HG02852 (cell line): ENCODE data around the gene FAM131B.
"Not testable (repeated sequence)": the region's sequence is repeated elsewhere in the genome, so short reads cannot be mapped to it uniquely, and the experiment has no call there.

Experiments used
- ATAC-seq: cut with Tn5 transposase; IDR thresholded peaks from one replicate; pipeline ENCODE4 v1.9.1; 2021; ENCODE audit warnings: mild to moderate bottlenecking, moderate library complexity; ENCODE audit not compliant: unreplicated experiment

Gene FAM131B

DNA sequence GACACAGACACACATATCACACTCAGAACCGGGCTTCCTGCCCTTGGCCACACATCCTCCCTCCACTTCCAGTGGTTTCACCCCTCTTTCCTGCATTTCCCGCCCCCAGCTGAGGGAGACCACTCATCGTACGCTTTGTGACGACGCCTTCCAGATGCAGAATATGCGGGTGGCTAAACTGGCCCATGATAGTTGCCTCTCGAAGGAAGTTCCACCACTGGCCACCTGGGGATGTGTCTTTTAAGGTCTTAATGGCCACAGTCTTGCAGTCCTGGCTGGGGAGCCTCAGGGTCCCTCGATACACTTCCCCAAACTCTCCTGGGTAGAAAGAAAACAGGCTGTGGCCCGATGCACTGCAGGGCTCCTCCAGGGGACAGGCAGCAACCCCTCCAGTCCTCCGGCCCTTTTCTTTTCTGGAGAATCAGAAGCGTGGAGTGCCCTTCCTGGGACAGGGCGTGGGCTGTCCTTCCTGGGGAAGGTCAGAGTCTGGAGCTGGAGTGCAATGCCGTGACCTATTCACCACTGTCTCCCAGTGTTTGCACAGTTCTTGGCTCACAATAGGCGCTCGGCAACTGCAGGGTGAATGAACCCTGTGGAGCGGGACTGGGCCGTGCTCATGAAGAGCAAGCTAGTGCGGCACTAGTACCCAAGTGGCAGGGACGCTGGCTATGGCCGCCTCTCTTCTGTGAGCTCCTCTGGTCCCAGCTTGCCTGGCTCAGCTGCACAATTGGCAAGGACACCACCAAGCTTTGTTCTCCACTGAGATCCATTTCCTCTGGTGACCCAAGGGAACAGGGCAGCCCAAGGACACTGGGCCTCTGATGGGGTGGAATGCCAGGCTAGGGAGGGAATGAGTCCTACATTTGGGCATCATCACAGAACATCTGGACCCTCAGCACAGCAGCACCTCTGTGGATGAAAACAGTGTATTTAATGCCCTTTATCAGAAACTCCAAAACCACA lies 33.0 kb upstream of the FAM131B start:
- ATAC-seq = no peak

DNA sequence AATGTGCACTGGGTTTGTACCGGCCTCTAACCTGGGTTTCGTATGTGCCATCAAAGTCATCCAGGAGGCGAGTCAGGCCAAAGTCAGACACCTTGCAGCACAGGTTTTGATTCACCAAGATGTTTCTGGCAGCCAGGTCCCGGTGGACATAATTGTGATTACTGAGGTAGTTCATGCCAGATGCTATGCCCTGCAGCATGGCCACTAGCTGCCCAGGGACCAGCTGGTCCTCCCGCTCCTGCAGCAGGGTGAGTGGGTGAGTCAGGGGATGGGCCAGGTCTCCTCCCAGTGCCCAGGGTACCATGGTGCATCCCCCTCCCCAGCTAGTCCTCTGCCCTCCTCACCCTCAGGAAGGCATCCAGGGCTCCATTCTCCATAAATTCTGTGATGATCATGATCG lies 32.3 kb upstream of the FAM131B start:
- ATAC-seq = no peak

DNA sequence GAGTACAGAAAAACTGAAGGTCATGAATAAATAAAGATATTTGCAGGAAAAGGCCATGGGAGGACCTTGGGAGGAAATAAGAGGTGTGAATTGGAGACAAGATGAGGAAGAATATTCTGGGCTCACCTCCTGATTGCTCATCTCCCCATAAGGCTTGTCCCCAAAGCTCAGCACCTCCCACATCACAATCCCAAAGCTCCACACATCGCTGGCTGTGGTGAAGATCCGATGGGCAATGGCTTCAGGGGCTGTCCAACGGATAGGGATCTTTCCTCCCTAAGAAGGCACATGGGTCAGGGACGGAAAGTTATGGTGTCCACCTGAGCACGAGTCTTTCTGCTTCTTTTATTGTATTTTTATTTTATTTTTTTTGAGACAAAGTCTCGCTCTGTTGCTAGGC lies 31.6 kb upstream of the FAM131B start:
- no peak for ATAC-seq

DNA sequence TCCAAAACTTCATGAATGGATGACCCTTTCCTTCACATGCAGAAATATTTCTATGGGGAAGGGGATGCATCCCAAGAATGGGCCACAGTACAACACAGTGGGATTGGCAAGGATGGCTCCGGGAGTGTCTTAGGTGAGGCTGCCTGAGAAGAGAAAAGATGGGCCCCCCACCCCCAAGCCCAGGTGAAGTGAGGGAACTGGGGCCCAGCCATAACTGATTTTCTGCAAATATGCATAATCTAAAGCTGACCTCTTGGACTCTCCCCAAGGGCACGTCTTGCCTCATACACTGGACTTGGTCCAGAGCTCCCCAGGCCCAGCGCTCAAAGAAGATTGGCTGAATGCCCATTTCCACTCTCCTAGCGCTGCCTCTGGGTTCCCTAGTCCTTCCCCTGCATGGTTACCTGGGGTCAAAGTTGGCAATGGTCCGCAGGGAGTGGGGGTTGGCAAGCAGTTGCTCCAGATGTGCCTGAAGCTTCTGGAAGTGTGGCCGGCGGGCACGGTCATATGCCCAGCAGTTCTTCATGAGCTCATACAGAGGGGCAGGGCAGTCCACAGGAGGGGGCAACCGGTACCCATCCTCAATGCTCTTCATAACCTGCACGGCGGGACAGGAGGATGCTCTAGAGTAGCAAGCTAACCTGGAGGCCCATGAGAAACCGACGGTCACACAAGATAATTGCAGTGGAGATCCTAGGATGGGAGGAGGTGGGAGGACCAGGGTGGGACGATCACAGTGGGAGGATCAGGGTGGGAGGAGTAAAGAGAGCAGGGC lies 30.9 kb upstream of the FAM131B start:
- no peak for ATAC-seq

DNA sequence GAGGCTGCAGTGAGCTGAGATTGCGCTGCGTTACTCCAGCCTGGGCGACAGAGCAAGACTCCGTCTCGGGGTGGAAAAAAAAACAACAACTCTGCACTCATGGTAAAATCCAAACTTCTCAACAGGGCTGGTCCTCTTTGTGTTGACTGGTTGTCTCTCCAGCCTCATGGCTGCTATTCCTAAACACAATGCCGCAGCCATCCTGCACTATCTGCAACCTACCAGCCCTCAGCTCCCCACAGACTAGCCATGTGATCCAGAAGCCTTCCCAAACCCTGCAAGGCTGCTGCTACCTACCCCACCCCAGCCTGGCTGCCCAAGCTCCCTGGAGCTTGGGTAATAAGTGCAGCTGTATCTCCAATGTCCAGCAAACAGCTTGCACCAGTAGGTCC lies 30.4 kb upstream of the FAM131B start:
- ATAC-seq = no peak

DNA sequence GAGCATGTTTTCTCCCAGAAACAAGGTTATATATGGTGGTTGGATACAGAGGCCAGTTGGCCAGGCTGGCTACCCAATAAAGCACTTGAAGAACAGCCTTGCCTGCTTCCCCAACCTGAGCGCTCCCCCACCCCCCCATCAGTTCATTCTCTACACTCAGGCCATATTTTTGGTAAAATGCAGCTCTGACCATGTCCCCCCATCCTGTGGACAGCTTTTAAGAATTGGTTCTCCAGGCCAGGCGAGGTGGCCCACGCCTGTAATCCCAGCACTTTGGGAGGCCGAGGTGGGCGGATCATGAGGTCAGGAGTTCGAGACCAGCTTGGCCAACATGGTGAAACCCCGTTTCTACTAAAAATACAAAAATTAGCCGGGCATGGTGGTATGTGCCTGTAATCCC lies 29.9 kb upstream of the FAM131B start:
- ATAC-seq = not testable (repeated sequence)

DNA sequence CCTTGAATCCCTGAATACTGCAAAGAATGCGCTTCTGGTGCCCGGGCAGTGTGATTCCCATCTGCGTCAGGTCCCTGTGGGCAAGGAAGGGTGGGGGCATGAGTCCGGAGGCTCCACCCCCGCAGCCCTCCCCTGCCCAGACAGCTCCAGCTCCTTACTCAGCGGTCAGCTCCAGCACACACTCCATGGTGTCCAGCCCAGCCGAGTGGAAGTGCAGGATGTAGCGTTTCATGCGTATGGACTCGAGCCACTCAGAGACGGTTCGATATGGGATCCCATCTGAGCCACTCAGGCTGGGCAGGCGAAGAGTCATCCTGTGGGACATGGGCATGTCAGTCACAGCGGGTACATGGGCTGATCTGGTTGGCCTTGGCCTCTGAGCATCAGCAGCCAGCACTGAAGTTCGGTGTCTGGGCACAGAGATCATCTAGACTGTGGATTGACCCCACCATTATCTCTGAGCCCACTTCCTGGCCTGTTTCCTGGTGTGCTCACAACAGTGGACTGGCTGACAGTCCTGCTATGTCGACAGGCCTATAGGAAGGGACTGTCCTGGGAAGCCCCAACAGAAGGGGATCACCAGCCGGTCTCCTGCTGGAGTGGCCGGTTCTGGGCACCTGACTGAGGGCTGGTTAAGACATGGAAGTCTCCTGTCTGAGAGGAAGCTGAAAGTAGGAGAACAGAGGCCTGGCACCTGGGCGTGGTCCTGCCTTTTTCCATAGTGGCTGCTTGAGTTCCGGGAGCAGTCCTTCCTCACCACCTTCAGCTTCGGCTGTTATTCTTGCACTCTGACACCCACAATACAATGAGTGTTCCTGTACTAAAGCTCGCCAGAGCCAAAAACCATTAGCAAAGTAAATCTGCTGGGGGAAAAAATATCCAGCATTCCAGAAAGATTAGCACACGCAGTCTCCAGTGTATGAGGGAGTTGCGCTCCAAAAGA lies 29.2 kb upstream of the FAM131B start:
- ATAC-seq = no peak

DNA sequence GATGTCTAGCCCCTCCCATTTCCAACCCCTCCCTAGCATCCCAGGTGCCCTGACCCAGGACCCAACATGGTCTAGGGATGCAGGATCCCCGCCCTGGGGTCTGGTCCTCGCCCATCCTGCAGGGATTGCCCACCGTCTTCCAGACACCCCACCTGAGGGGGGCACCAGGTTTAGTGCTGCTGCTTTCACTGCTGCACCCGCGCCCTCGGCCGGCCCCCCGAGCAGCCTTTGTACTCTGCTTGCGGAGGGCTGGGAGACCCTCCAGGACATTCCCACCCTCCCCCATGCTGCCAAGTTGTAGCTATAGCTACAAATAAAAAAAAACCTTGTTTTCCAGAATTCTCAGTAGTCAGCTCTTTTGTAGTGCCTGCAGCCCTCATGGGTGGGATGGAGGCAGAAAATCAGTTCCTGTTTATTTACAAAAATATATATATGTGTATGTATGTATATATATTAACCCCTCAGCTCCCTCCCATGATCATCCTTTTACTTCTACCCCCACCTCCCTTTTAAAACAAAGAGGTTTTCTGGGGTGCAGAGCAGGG lies 28.3 kb upstream of the FAM131B start:
- no peak for ATAC-seq

DNA sequence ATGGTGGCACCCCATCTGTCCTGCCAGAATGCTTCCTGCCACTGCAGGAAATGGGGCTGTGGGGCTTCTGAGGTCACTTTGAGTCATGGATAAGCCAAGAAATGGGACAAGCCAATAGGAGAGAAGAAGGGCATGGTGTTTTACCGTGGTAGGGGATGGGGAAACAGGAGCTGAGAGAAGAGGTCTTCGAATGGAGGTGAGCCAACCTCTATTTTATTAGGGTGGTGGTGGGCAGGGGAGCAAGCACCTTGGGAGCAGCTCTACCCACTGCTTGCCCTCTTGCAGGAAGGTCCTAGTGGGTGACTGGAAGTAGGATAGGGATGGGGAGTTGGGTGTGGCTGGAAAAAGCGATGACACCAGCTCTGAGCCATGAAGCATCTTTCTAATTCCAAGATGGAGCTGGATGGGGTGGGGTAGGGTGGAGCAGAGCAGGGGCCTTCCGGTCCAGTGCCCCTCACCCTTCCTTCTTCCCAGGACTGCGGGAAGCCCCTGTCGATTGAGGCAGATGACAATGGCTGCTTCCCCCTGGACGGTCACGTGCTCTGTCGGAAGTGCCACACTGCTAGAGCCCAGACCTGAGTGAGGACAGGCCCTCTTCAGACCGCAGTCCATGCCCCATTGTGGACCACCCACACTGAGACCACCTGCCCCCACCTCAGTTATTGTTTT lies 27.7 kb upstream of the FAM131B start:
- ATAC-seq = no peak

DNA sequence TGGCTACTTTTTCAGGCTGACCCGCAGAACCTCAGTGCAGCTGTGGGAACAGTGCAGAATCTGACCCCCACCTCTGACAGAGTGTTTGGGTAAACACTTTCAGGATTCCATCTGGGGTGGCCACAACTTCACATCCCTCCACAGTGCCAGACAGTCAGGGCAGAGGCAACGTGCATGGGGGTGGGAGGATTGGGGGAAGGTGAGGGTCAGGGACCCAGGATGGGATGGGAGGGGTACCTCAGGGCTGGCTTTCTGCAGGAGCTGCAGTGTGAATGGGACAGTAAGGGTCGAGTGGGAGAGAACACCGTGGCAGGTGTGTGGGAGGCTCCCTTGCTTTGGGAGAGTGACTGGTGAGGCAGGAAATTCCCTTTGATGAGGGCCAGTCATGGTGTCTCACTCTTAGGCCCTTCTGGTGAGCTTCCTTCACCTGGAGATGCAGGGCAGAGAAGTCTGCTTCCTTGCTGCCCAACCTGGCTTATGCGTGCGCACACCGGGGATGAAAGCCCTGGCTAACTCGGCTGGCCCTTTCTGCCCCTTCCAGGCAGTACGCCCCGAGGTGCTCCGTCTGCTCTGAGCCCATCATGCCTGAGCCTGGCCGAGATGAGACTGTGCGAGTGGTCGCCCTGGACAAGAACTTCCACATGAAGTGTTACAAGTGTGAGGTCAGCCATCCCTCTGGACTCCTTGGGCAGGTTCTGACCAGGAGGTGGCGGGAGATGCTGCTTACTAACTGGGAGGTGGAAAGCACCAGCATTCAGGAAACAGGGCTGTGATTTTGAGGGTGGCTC lies 27.0 kb upstream of the FAM131B start:
- ATAC-seq = no peak

DNA sequence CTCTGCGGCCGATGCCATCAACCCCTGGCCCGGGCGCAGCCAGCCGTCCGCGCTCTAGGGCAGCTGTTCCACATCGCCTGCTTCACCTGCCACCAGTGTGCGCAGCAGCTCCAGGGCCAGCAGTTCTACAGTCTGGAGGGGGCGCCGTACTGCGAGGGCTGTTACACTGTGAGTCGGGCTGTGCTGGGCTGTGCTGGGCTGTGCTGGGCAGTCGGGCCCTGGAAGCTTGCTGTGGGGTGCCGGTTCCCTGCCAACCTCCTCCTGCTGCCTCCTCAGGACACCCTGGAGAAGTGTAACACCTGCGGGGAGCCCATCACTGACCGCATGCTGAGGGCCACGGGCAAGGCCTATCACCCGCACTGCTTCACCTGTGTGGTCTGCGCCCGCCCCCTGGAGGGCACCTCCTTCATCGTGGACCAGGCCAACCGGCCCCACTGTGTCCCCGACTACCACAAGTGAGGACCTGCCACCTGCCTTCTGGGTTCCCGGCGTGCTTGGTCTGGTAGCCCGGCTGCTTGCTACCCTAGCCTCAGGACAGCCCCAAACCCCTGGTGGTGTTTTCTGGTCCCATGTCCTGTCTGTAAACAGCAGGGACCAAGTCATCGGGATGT lies 26.1 kb upstream of the FAM131B start:
- ATAC-seq = no peak

DNA sequence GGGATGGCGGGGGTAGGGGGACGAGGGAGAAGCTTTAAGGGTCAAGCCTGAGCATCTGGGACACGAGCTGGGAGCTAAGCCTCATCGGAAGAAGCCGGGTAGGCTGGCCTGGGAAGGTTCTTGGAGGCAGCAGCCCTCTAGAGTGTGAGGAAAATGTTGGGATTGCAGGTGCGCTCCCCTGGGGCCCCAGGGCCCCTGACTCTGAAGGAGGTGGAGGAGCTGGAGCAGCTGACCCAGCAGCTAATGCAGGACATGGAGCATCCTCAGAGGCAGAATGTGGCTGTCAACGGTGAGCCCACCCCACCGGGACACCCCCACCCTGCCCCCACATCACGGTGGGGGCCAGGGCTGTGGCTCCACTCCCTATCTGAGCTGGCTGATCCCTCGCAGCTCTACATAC lies 25.5 kb upstream of the FAM131B start:
- no peak for ATAC-seq

DNA sequence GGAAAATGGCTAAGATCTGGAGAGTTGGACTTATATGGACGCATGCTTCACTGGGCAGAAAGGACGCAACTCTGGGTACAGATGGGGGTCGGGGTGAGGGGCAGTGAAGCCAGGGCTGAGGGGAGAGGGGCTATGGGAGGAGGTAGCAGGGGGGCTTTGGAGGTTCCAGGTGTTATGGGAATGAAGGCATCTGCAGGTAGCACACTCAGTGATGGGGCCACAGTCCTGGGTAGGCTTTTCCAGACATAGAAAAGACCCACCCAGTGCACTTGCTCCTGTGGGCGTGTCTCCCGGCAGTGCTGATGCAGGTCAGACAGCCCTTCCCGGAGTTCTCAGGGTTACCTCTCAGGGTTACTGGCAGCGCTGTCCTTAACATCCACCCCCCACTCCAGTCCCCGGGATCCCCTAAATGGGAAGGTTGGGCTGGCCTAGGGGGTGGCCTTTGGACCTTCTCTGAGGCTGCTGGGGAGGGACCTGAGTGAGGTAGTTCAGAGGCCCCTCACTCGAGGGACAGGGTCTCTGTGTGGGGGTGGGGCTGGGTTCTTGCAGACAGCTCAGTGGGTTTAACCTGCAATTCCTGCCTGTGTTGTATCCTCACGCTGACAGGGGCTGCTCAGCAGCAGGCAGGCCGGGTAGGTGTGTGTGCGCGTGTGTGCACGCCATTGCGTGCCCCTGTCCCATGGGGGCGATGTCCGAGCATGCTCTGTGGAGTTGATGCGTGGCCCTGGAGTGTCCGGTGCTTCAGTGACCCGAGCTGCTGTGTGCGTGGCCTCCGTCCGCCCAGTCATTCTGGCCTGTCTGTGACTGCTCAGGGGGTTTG lies 24.9 kb upstream of the FAM131B start:
- no peak for ATAC-seq

DNA sequence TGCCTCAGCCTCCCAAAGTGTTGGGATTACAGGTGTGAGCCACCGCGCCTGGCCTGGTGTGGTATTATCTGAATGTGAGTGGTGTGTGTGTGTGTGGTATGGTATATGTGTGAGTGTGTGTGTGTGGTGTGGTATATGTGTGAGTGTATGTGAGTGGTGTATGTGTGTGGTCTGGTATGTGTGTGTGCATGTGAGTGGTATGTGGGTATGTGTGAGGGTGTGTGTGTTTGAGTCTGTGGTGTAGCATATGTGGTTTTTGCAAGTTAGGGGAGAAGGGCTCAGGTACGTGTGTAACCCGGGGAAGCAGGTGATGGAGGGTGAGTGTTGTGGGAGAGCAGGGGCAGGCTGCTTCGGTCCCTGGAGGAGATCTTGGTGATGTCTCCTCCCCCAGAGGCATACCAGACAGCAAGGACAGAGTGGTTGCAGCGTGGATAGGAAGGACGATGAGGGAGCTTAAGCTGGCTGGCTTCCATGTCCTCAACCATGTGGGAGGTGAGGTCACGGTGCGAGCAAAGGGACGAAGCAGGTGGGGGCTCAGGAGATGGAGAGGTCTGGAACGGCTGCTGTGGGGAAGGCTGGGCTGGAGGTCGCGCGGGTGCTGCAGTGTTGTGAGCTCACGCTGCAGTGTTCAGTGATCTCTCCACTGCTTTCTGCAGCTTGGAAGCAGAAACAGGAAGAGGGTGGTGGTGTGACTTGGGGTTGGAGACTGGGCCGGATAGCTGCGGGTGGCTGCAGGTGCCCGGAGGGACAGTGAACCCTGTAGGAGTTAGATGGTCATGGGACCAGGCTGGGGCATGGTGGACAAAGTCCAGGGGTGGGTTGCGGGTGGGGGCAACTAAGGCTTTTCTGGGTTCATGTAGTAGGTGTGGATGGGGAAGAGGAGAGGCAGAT lies 23.6 kb upstream of the FAM131B start:
- peak; percentile 36 for ATAC-seq

DNA sequence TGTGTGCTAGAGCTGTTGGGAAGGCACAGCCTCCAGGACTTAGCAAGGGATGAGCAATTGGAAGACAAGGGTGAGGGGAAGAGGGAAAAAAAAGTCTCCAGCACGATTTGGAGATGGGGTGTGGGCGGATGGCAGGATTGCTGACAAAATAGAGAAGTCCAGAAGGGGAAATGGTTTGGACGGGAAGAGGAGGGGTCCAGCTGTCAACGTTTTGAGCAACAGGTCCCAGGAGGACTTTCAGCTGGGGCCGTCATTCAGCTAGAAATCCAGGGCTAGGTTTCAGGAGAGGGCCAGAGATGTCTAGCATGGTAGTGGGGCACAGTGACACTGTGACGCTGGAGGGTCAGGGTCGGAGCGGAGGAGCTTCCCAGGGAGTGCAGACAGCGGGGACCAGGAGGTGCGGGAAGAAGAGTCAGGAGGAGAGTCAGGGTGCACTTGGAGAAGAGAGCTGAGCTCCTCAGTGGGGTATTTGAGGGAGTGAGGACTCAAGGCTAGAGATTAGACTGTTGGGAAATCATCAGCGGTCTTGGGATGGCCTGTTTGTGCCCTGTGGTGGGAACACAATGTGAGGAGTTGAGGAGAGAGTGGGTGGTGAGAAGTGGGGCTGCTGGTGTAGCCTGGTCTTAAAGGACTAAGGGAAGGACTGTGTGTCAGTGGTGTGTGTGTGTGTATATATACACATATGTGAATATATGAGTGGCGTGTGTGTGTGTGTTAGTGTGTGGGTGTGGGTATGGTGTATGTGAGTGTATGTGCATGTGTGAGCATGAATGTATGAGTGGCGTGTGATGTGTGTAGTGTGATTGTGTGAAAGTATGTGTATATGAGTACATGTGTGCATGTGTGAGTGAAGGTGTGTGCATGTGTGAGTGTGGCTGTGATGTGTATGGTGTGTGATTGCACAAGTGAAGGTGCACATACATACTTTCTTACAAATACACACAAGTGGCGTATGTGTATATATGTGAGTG lies 22.4 kb upstream of the FAM131B start:
- ATAC-seq = no peak

DNA sequence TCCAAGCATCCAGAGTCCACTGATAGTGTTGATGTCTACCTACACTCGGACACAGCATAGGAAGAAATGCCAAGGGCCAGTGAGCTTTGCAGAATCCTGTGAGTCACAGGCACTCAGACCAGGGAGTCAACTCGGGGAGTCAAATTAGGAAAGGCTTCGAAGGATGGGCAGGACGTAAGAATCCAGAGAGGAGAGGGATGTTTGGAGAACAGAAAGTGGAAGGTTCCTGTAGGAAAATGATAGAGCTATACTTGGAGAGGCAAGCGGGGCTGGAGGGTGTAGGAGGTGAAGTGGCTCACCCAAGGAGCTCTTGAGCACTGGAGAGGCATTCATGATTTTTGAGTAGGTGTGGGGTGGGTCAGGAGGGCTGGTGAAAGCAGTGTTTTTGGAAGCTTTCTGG lies 21.6 kb upstream of the FAM131B start:
- ATAC-seq = no peak
